DMS 273 (cell line): ENCODE data around the gene GRAMD2A.

Source experiments
- DNase-seq: peaks from one replicate; lab custom pipeline; 2025; ENCODE audit not compliant: unreplicated experiment; lab: John Stamatoyannopoulos, UW

GRAMD2A gene

GRCh38 chr15:72140088-72140487 lies 57.5 kb downstream of the GRAMD2A start:
- DNase-seq = no peak

GRCh38 chr15:72139667-72140066 lies 57.9 kb downstream of the GRAMD2A start:
- DNase-seq = no peak

GRCh38 chr15:72136170-72137051 lies 61.2 kb downstream of the GRAMD2A start:
- DNase-seq = peak; percentile 34

DNA sequence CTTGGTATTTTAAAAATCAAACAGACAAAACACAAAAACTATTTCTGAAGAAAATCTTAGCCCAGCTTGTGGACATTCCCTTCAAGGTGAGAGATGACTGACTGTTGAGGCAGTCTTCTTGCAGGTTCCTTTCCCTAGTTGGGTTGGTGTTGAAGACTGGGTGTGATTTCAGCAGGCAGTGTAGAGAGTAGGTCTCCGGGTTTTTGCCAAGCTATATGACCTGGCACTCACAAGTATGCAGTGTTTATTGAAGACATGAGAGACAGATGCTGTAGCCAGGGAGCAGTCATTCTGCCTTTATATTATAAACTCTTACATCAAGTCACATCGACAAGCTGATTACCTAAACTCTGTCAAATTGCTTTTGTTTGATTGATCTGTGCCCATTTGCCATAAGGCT lies 61.9 kb downstream of the GRAMD2A start:
- peak; percentile 41 for DNase-seq

GRCh38 chr15:72133211-72133610 lies 64.4 kb downstream of the GRAMD2A start:
- DNase-seq = no peak

- DNase-seq = no peak
Observed at GRCh38 chr15:72131922-72132321, 65.7 kb downstream of the GRAMD2A start.

DNA sequence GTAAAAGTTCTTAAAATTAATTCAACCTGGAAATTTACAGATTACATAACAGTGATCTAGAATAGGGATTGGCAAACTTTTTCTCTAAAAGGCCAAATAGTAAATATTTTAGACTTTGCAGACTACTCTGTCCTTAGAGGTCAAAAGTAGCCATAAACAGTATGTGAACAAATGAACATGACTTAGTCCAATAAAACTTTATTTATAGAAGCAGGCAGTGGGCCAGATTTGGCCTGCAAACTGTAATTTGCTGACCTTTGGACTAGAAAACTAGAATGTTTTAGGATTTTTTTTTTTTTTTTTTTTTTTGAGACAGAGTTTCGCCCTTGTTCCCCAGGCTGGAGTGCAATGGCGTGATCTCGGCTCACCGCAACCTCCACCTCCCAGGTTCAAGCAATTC lies 67.3 kb downstream of the GRAMD2A start:
- no peak for DNase-seq

DNA sequence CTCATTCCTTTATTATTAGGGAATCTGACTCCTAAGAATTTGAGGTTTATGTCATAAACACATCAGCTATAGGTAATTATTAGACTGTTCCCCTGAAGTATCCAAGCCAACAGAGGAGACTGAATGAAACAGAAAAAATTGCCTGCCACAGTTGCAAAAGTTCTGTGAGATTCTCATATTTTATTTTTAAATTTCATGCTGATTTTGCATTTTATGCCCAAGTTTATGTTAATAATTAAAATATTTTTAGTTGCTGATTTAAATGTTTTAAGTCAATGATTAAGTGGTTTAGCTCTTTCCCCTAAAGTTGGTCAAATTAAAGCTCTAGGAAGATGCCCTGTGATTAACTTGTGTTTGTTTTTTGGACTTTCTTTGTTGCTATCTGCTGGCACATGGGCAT lies 69.2 kb downstream of the GRAMD2A start:
- no peak for DNase-seq

DNA sequence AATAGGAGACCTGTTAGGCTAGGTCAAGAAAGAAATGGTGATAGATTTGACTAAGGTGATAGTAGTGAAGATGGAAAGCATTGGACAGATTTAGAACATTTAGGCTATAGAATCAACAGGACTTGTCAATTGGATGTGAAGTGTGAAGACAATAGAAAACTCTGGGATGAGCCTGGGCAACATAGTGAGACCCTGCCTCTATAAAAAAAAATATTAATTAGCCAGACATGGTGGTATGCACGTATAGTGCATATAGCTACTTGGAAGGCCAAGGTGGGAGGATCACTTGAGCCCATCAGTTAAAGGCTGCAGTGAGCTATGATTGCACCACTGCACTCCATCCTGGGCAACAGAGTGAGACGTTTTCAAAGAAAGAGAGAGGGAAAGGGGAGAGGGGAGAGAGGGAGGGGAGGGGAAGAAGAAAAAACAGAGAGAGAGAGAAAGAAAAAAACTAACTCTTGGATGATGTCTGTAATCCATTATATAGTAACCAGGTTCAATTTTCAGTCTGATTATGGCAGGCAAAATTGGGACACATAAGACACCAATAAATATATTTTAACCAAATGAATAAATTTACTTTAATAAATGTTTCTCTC lies 69.8 kb downstream of the GRAMD2A start:
- no peak for DNase-seq

- no peak for DNase-seq
Observed at GRCh38 chr15:72124218-72124617, 73.4 kb downstream of the GRAMD2A start.

- DNase-seq = peak; percentile 98
Observed at GRCh38 chr15:72118017-72118978, 79.3 kb downstream of the GRAMD2A start, which contains the start of the genes MYO9A and SENP8. MYO9A (minus strand) TSS chr15:72118150; CDS start chr15:72046563, 71,587 bp downstream. SENP8 (plus strand) TSS chr15:72118403; CDS start chr15:72139624, 21,221 bp downstream.

DNA sequence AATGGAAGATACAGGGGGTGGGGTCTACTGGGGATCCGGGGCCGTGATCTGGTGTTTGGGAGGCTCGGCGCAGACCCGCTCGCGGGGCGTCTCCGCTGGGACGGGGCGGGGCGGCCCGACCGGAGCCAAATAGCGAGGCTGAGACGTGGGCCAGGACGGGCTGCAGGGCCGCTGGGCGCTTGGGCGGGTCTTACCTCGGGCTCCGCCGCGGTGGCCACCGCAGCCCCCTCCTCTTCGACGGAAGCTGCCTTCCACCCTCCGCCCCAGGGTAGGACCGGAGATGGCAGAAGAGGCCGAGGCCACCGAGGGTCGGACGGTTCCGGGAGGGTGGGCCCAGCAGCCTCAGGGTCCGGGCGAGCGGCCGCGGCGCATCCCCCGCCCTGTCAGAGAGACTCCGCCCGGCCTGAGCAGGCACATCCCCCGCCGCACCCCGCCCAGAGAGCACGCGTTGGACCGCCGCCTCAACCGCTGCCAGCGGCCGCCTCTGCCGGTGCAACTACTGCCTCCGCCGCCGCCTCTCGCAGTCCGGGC lies 80.0 kb downstream of the GRAMD2A start:
- DNase-seq = peak; percentile 83

- DNase-seq = peak; percentile 61
Observed at GRCh38 chr15:72116731-72117485, 80.7 kb downstream of the GRAMD2A start.

DNA sequence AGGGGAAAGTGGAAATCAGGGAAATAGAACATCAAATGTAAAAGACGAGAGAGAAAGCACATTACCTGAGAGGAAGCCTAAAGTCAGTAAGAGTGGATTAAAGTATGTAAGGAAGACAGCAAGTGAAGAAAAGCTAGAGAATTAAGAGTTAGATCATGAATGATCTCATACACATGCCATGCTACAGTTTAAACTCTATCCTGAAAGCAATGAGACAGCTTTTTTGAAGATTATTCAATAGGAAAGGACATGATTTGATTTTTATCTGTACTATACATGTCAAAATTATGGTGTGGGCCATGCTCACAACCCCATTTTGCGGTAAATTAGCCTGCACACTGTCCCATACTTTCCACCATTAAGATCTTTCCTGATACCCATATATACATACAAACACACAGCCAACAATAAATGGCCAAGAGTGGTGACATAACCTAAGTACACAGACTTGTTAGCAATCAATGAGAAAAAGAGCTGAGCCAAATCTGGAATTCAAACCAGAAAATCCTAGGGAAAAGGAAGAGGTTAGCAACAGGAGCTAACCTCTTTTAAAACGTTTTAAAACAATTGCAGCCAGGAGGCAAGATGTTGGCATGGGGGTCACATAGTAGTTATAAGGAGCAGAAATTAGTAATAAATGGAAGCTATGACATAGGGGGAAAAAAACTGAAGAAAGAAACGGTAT lies 84.1 kb downstream of the GRAMD2A start:
- no peak for DNase-seq

- no peak for DNase-seq
Observed at GRCh38 chr15:72112805-72113204, 84.8 kb downstream of the GRAMD2A start.

DNA sequence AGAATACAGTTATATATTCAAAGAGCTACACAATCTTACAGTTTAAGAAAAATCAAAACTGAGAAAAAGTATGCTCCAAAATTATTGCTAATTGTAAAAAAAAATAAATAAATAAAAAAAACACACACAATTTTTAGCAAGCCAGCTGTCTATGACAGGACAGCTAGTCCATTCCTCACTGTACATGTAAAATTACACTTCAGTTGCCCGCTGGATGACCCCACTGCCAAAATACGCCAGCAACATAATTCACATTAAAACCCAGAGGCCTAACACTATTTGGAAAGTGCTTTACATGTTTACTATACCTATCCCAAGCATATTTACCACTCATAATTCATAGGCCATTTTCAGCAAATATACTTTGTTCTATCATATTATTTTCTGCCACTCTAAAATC lies 85.5 kb downstream of the GRAMD2A start:
- DNase-seq = no peak

GRCh38 chr15:72110355-72110754 lies 87.2 kb downstream of the GRAMD2A start:
- no peak for DNase-seq
